Left ventricle myocardium superior (tissue), 1 donor: ENCODE data around the gene TRABD. TPM values are rescaled to one million over a fixed set of nuclear protein-coding genes. Genes with fewer than 3 reads are reported as not detected.
A peak's percentile ranks its signal among the peaks of the same experiment; 100 is the strongest.
"Not testable (repeated sequence)": the region's sequence is repeated elsewhere in the genome, so short reads cannot be mapped to it uniquely, and the experiment has no call there.

Experiments used
- ATAC-seq: fragments of 200-7000 bp; cut with Tn5 transposase; one replicate; pipeline ENCODE4 v1.9.1; 2020; ENCODE audit warnings: mild to moderate bottlenecking, moderate library complexity
- DNase-seq: peaks from one replicate; pipeline ENCODE4 v3.0.0-alpha.2; 2020
- intact Hi-C: fragments of 100-400 bp; cut with micrococcal nuclease; formaldehyde crosslinking; loops from one replicate; pipeline ENCODE4 v1.11.0; 2022
- long read RNA-seq: library from polyadenylated mRNA; unstranded; transcript quantifications from one replicate; pipeline ENCODE4 v2.0.0, GENCODE V29; 2021
- total RNA-seq: library from RNA; stranded (reverse); fragmentation: NEBNext Ultra II Directional; extraction: Animal tissue kit (Norgen Biotek cat#: 25700); gene quantifications from one replicate; pipeline ENCODE4 v1.2.1, GENCODE V29; 2021
- donor health status: DM: no; HTN: yes; CAD: no; lungs with severe emphysema.

The TRABD gene, protein sequence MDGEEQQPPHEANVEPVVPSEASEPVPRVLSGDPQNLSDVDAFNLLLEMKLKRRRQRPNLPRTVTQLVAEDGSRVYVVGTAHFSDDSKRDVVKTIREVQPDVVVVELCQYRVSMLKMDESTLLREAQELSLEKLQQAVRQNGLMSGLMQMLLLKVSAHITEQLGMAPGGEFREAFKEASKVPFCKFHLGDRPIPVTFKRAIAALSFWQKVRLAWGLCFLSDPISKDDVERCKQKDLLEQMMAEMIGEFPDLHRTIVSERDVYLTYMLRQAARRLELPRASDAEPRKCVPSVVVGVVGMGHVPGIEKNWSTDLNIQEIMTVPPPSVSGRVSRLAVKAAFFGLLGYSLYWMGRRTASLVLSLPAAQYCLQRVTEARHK
- 23.8 TPM for total RNA-seq
- long read RNA-seq, transcript TRABD-201 (10 exons, 2,329 nt): minor isoform, 19 of 73 reads
- long read RNA-seq, transcript TRABD-202 (10 exons, 2,272 nt): major isoform, 20 of 73 reads
- long read RNA-seq, partial matches to known transcripts: 6 of 73 reads
- long read RNA-seq, other reads (novel, unspliced or antisense): 21 of 73 reads

- ATAC-seq: peak; percentile 79
- intact Hi-C loops: no loop called here
- DNase-seq: peak; percentile 94
Observed at GRCh38 chr22:50185375-50186087, at the start of gene TRABD. Gene TRABD, plus strand, starts transcription at chr22:50185913. Its CDS starts 7,148 bp downstream, at chr22:50193061.

DNA sequence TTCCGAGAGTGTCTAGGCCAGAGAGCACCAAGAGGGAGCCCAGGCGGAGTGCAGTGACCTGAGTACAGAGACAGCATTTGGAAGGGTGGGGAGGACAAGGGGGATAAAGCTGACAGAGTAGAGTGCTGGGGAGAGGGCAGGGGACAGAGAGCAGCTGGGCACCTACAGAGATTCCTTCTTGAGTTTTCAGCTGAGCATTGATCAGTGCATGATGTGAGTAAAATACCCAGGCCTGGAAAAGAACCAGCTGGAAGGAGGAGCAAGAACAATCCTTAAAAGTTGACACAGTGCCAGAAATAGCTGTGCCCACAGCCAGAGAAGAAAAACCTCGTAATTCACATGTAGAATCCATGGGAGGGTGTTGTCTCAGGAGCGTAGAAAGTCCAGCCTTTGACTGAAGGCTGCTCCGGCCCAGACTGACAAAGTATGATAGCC lies 49.1 kb upstream of the TRABD start:
- DNase-seq (no peak), ATAC-seq (peak; percentile 18)
- intact Hi-C loops: no loop called here

- ATAC-seq, DNase-seq, intact Hi-C loops: not testable (repeated sequence)
Observed at GRCh38 chr22:50137277-50137676, 48.4 kb upstream of the TRABD start.

DNA sequence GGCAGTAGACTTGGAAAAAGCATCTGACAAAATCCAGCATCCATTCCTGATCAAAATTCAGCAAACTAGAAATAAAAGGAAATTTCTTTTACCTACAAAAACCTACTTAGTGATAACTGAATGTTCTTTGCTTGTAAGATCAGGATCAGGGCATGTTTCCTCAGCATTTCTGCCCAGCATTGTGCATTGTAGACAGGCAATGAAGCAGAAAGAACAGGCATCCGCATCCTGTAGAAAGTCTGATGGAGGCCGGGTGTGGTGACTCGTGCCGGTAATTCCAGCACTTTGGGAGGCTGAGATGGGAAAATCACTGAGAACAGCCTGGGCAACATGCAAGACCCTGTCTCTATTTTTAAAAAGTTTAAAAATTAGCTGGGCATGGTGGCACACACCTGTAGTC lies 47.7 kb upstream of the TRABD start:
- intact Hi-C loops: no loop called here
- DNase-seq (no peak), ATAC-seq (no peak)

- intact Hi-C loops: no loop called here
- no peak for DNase-seq
- no peak for ATAC-seq
Observed at GRCh38 chr22:50138988-50139387, 46.7 kb upstream of the TRABD start.

DNA sequence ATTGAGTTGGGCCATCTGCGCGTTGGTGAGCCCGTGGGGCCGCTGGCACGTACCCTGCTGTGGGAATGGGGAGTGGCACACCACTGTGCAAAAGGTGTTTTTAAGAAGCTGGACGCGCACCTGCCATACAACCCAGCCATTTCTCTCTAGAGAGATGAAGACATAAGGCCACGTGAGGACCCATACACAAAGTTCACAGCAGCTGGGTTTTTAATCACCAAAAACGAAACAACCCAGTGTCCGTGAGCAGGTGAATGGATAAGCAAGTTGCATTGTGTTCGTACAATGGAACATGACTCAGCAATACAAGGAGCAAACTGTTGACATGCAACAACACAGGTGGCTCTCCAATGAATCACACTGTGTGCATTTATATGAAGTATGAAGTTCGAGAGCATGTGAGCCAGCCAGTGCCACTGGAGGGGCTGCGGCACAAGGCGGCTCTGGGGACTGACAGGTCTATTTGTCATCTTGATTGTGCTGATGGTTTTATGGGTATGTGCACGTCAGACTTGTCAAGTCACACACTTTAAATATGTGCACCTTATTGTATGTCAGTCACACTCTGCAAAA lies 45.8 kb upstream of the TRABD start:
- intact Hi-C loops: loop anchor here (10.0 kb wide), 1 partner anchor 75 kb away; no protein-coding TSS in a partner anchor
- DNase-seq (no peak), ATAC-seq (no peak)

GRCh38 chr22:50140615-50141014 lies 45.1 kb upstream of the TRABD start:
- ATAC-seq (no peak), DNase-seq (no peak)
- intact Hi-C loops: loop anchor here (10.0 kb wide), 1 partner anchor 74 kb away; no protein-coding TSS in a partner anchor

- no peak for ATAC-seq
- intact Hi-C loops: loop anchor here (10.0 kb wide), 1 partner anchor 73 kb away; no protein-coding TSS in a partner anchor
- no peak for DNase-seq
Observed at GRCh38 chr22:50141462-50141861, 44.3 kb upstream of the TRABD start.

DNA sequence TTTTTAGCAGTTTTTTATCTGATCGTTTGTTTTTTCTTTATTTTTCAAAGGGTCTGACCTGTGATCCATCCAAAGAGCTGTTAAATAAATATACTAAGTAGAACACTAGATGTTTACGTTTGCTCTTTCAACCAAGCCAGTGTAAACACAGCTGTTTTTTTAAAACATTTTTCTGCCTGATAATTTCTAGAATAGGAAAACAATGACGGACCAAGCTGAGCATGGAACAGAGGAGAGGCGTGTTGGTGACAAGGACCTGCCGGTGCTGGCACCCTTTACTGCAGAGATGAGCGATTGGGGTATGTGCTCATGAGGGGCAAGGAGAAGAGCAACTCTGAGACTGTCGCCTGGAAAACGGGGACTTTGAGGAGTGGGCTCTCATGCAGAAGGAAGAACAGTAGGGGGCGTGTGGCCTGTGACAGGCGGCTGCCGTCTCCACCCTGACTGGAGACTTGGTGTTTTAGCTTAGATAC lies 43.8 kb upstream of the TRABD start:
- ATAC-seq (no peak), DNase-seq (no peak)
- intact Hi-C loops: loop anchor here (10.0 kb wide), 1 partner anchor 73 kb away; no protein-coding TSS in a partner anchor

GRCh38 chr22:50143096-50143495 lies 42.6 kb upstream of the TRABD start:
- intact Hi-C loops: loop anchor here (10.0 kb wide), 1 partner anchor 72 kb away; no protein-coding TSS in a partner anchor
- ATAC-seq: no peak
- DNase-seq: no peak

- intact Hi-C loops: loop anchor here (10.0 kb wide), 1 partner anchor 71 kb away; no protein-coding TSS in a partner anchor
- DNase-seq: no peak
Observed at GRCh38 chr22:50144005-50144614, 41.6 kb upstream of the TRABD start.

GRCh38 chr22:50145721-50146438 lies 39.8 kb upstream of the TRABD start:
- ATAC-seq: no peak

More at GRCh38 chr22:50144005-50144614, 41.6 kb upstream of the TRABD start:
- ATAC-seq: no peak

GRCh38 chr22:50146439-50147238 lies 39.1 kb upstream of the TRABD start:
- ATAC-seq (peak; percentile 74), DNase-seq (peak; percentile 77)
- intact Hi-C loops: loop anchor here (10.0 kb wide), 1 partner anchor 68 kb away; no protein-coding TSS in a partner anchor

More at GRCh38 chr22:50145721-50146438, 39.8 kb upstream of the TRABD start:
- no peak for DNase-seq
- intact Hi-C loops: loop anchor here (10.0 kb wide), 1 partner anchor 69 kb away; no protein-coding TSS in a partner anchor

- intact Hi-C loops: loop anchor here (10.0 kb wide), 1 partner anchor 67 kb away; no protein-coding TSS in a partner anchor
- not testable (repeated sequence) for ATAC-seq, DNase-seq
Observed at GRCh38 chr22:50147258-50148165, 38.2 kb upstream of the TRABD start.

- ATAC-seq (no peak), DNase-seq (no peak)
- intact Hi-C loops: loop anchor here (10.0 kb wide), 1 partner anchor 67 kb away; no protein-coding TSS in a partner anchor
Observed at GRCh38 chr22:50148166-50148500, 37.6 kb upstream of the TRABD start.
